Natural killer cell (primary cell): ENCODE data around the gene CCDC9B. TPM values are rescaled to one million over a fixed set of nuclear protein-coding genes. Genes with fewer than 3 reads are reported as not detected.

Source experiments
- ATAC-seq, 3 donors: fragments of 150-1000 bp in 2 of 3; fragments of 200-7000 bp in 1 of 3; cut with Tn5 transposase; 1 replicate in 1 of 3; 2 replicates in 2 of 3; pipeline ENCODE4 v1.10.0; 2021; ENCODE audit warnings: mild to moderate bottlenecking in 2 of 3, moderate library complexity in 2 of 3
- DNase-seq, 2 donors: peaks; one replicate each; pipeline versions ENCODE4 v3.0.0 to v3.0.0-alpha.2; 2013 to 2021; ENCODE audit warnings: mixed read lengths in 1 of 2
- H3K27ac ChIP-seq: one replicate; pipeline ENCODE4 v1.5.1; 2013; ENCODE audit warnings: mild to moderate bottlenecking, low read length
- H3K27me3 ChIP-seq: one replicate; pipeline ENCODE4 v1.6.1; 2013; ENCODE audit warnings: low read length; ENCODE audit not compliant: control insufficient read depth, insufficient read depth
- H3K36me3 ChIP-seq: one replicate; pipeline ENCODE4 v1.6.1; 2013; ENCODE audit warnings: low read length; ENCODE audit not compliant: control insufficient read depth, insufficient read depth
- H3K4me1 ChIP-seq: one replicate; pipeline ENCODE4 v1.6.1; 2013; ENCODE audit warnings: low read length; ENCODE audit not compliant: control insufficient read depth, insufficient read depth
- H3K4me3 ChIP-seq: one replicate; pipeline ENCODE4 v1.5.1; 2013; ENCODE audit warnings: low read length
- H3K9me3 ChIP-seq: one replicate; pipeline ENCODE4 v1.6.1; 2013; ENCODE audit warnings: low read length; ENCODE audit not compliant: control insufficient read depth, insufficient read depth
- H3K27ac Mint-ChIP-seq, 2 donors: one replicate each; pipeline ENCODE4 v1.8.0; 2022; ENCODE audit warnings: mild to moderate bottlenecking in 2 of 2, mixed read lengths in 2 of 2, moderate library complexity in 1 of 2
- H3K27me3 Mint-ChIP-seq, 2 donors: one replicate each; pipeline ENCODE4 v1.8.0; 2022; ENCODE audit warnings: low read depth in 2 of 2, mixed read lengths in 2 of 2
- H3K36me3 Mint-ChIP-seq: one replicate; pipeline ENCODE4 v1.8.0; 2022; ENCODE audit warnings: mixed read lengths
- H3K4me1 Mint-ChIP-seq, 2 donors: one replicate each; pipeline ENCODE4 v1.8.0; 2022; ENCODE audit warnings: mixed read lengths in 2 of 2
- H3K4me3 Mint-ChIP-seq: one replicate; pipeline ENCODE4 v1.8.0; 2022; ENCODE audit warnings: mild to moderate bottlenecking, moderate library complexity, mixed read lengths
- H3K9me3 Mint-ChIP-seq, 2 donors: one replicate each; pipeline ENCODE4 v1.8.0; 2022; ENCODE audit warnings: mixed read lengths in 2 of 2
- CTCF ChIP-seq: fragments of 200-600 bp; IDR thresholded peaks from one replicate; pipeline ENCODE4 v1.8.0; 2022; ENCODE audit warnings: antibody characterized with exemption
- WGBS: methylation state at CpG from one replicate; pipeline ENCODE4 v1.1.7; 2013; ENCODE audit warnings: missing lambda C conversion rate; ENCODE audit not compliant: insufficient coverage; 5-methylcytosine and 5-hydroxymethylcytosine counted together
- intact Hi-C: fragments of 100-400 bp; cut with micrococcal nuclease; formaldehyde crosslinking; loops from one replicate; pipeline ENCODE4 v1.14.2; 2022
- total RNA-seq, 4 donors: library from RNA; stranded (reverse); fragments of 120-200 nt in 1 of 4; gene quantifications; one replicate each; pipeline versions ENCODE4 v1.2.3 to v1.2.4, GENCODE V29; 2013 to 2022

The CCDC9B gene
- total RNA-seq, 3 donors from 2014 or later (not counting 1 experiment from before 2014, with no cell fraction given): 4.4 to 5.3 (median 4.7) TPM

DNA sequence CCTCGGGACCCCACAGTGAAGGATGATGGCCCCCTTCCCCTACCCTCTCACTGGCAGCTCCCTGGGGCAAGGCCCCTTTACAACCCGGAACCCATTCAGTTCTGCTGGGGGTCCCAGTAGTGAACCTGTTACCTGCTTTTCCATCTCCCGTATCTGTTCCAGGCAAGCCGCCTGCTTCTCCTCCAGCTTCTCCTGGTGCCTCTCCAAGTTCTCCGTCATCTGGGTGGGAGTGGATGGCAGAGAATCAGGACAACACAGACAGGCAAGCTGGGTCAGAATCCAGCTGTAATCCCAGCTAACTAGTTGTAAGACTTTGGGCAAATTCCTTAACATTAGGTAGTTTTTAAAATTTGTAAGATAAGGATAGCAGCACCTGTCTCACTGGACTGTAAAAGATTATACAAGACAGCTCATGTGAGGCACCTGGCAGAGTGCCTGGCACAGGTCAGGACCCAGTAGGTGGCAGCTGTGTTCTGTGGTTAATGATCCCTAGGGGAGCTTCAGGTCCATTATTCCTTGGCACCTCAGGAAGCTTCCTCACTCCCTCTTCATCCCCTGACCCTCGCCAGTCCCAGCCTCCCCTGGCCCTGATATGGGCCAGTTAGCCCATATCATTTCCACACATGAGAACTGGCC is 51.5 kb downstream of the CCDC9B start:
- H3K27me3 ChIP-seq: no peaks in the 10 kb centered on the region
- DNase-seq: no peak
- no peaks in the 10 kb centered on the region for H3K4me1 ChIP-seq
- no peak for TF ChIP-seq CTCF
- 85% methylated on average over 6 of the region's 6 CpGs for WGBS
- Mint-ChIP-seq H3K36me3 (no peaks in the 10 kb centered on the region), H3K27me3 (no peaks in the 10 kb centered on the region), H3K4me1 (no peaks in the 10 kb centered on the region), H3K4me3 (no peak overlapping the region), H3K9me3 (no peaks in the 10 kb centered on the region), H3K27ac (peak overlapping the region in 1 of 2 donors; percentile 33)
- no peak for ATAC-seq
- H3K4me3 ChIP-seq: no peak overlapping the region
- intact Hi-C loops: no loop called here
- peaks cover 69% of the 10 kb centered on the region for H3K36me3 ChIP-seq
- no peak overlapping the region for H3K27ac ChIP-seq
- H3K9me3 ChIP-seq: no peaks in the 10 kb centered on the region

DNA sequence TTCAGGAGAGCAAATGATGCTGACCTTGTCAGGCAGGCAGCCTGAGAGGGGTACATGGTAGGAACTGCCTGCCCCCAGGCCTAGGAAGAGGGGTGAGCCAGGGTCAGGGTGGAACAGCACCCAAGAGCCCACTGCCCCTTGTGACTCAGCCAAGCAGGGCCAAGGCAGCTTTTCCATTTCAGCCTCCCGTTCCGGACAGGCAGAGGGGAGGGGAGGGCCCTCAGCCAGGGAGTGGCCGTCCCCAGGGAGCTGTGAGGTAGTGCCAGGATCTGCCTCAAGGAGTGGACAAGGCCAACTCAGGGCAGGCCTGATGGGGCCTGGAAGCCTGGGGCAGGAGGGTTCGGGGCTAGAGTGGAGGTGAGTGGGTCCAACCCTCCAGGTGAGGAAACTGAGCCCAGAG is 52.8 kb downstream of the CCDC9B start:
- no peak overlapping the region for H3K4me3 Mint-ChIP-seq
- 96% methylated on average over 4 of the region's 4 CpGs for WGBS
- TF ChIP-seq CTCF: no peak
- Histone ChIP-seq H3K4me1 (peaks cover 8% of the 10 kb centered on the region), H3K36me3 (peaks cover 56% of the 10 kb centered on the region), H3K27me3 (peaks cover 4% of the 10 kb centered on the region), H3K4me3 (no peak overlapping the region), H3K27ac (no peak overlapping the region), H3K9me3 (no peaks in the 10 kb centered on the region)
- H3K9me3 Mint-ChIP-seq: no peaks in the 10 kb centered on the region
- H3K36me3 Mint-ChIP-seq: no peaks in the 10 kb centered on the region
- peak overlapping the region in 1 of 2 donors; percentile 69 for H3K27ac Mint-ChIP-seq
- ATAC-seq (no peak), DNase-seq (no peak)
- H3K4me1 Mint-ChIP-seq: no peaks in the 10 kb centered on the region
- intact Hi-C loops: no loop called here
- H3K27me3 Mint-ChIP-seq: no peaks in the 10 kb centered on the region

DNA sequence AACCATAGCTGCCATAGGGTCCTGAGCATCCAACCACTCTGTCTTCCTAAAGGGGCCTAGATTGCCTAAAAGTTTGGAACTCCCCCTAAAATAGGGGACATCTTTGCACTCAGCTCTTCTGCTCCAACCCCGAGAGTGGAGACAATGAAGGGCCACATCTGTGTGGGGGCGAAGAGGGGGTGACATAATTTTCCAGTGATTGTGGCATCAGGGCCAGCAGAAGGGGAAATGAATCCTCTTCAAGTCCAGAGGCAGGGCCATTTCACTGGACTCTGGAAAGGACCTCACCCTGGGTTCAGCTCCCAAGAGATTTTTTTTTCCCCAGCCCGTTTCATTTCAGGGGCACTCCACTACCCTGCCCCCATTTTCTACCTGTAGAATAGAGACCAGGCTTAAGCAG is 53.2 kb downstream of the CCDC9B start:
- no peaks in the 10 kb centered on the region for H3K27me3 Mint-ChIP-seq
- Histone ChIP-seq H3K36me3 (peaks cover 52% of the 10 kb centered on the region), H3K27ac (no peak overlapping the region), H3K9me3 (no peaks in the 10 kb centered on the region), H3K27me3 (peaks cover 4% of the 10 kb centered on the region), H3K4me1 (peaks cover 12% of the 10 kb centered on the region), H3K4me3 (no peak overlapping the region)
- peak overlapping the region in 1 of 2 donors; percentile 69 for H3K27ac Mint-ChIP-seq
- ATAC-seq (no peak), DNase-seq (no peak)
- H3K9me3 Mint-ChIP-seq: no peaks in the 10 kb centered on the region
- WGBS: 91% methylated on average over 3 of the region's 3 CpGs
- intact Hi-C loops: no loop called here
- no peak overlapping the region for H3K4me3 Mint-ChIP-seq
- no peaks in the 10 kb centered on the region for H3K4me1 Mint-ChIP-seq
- TF ChIP-seq CTCF: no peak
- H3K36me3 Mint-ChIP-seq: no peaks in the 10 kb centered on the region

GRCh38 chr15:40286794-40287193 is 53.9 kb downstream of the CCDC9B start:
- Histone ChIP-seq H3K9me3 (no peaks in the 10 kb centered on the region), H3K4me1 (peaks cover 12% of the 10 kb centered on the region), H3K36me3 (peaks cover 45% of the 10 kb centered on the region), H3K27me3 (peaks cover 4% of the 10 kb centered on the region), H3K4me3 (no peak overlapping the region), H3K27ac (no peak overlapping the region)
- Mint-ChIP-seq H3K9me3 (no peaks in the 10 kb centered on the region), H3K27ac (no peak overlapping the region), H3K4me3 (no peak overlapping the region), H3K36me3 (no peaks in the 10 kb centered on the region), H3K27me3 (no peaks in the 10 kb centered on the region), H3K4me1 (no peaks in the 10 kb centered on the region)
- 82% methylated on average over 6 of the region's 7 CpGs for WGBS
- no peak for TF ChIP-seq CTCF
- no peak for ATAC-seq
- intact Hi-C loops: no loop called here
- no peak for DNase-seq
